HepG2 (cell line): ENCODE results near the gene CHN2. TPM values are rescaled to one million over a fixed set of nuclear protein-coding genes. Genes with fewer than 3 reads are reported as not detected.

Experiments
- CENPBD1 ChIP-seq: sonication (generic); formaldehyde crosslinking; IDR thresholded peaks from 2 replicates; pipeline ENCODE4 v1.8.0; 2022; ENCODE audit warnings: missing genetic modification reagents, low read depth, mild to moderate bottlenecking, borderline replicate concordance
- DZIP1 ChIP-seq: sonication (generic); formaldehyde crosslinking; IDR thresholded peaks from 2 replicates; pipeline ENCODE4 v1.5.0; 2020; ENCODE audit warnings: mild to moderate bottlenecking, missing genetic modification reagents
- GLMP ChIP-seq: sonication (generic); formaldehyde crosslinking; IDR thresholded peaks from 2 replicates; pipeline ENCODE4 v1.9.0; 2021; ENCODE audit warnings: missing genetic modification reagents, mild to moderate bottlenecking, borderline replicate concordance
- HMG20A ChIP-seq: IDR thresholded peaks from 2 replicates; pipeline ENCODE4 v1.6.1; 2016; ENCODE audit warnings: borderline replicate concordance
- MEF2D ChIP-seq: sonication (generic); formaldehyde crosslinking; IDR thresholded peaks from 2 replicates; pipeline ENCODE4 v1.5.1; 2020; ENCODE audit warnings: mild to moderate bottlenecking, missing genetic modification reagents
- RARA ChIP-seq: IDR thresholded peaks from 2 replicates; pipeline ENCODE4 v1.6.1; 2016; ENCODE audit warnings: missing genetic modification reagents, missing compliant biosample characterization
- RFX5 ChIP-seq: IDR thresholded peaks from 2 replicates; pipeline ENCODE4 v1.6.1; 2011; ENCODE audit warnings: low read depth, low read length, improper control_type of control experiment
- SRF ChIP-seq: IDR thresholded peaks from 2 replicates; pipeline ENCODE4 v1.6.1; 2011; ENCODE audit warnings: mild to moderate bottlenecking, low read depth, low read length, moderate library complexity
- XRCC5 ChIP-seq: fragments of 200-400 bp; formaldehyde crosslinking; optimal IDR thresholded peaks from 2 replicates; pipeline ENCODE3; 2017; ENCODE audit warnings: mild to moderate bottlenecking, low read length
- ZEB1 ChIP-seq: IDR thresholded peaks from 2 replicates; pipeline ENCODE4 v1.6.1; 2012; ENCODE audit warnings: mild to moderate bottlenecking, low read depth, inconsistent platforms; ENCODE audit not compliant: insufficient replicate concordance
- ZMYM4 ChIP-seq: sonication (generic); formaldehyde crosslinking; IDR thresholded peaks from 2 replicates; pipeline ENCODE4 v1.8.1; 2023; ENCODE audit warnings: mild to moderate bottlenecking, missing genetic modification reagents
- ZNF207 ChIP-seq: fragments of 450-650 bp; IDR thresholded peaks from 2 replicates; pipeline ENCODE4 v1.6.1; 2016; ENCODE audit warnings: antibody characterized with exemption, borderline replicate concordance
- polyA plus RNA-seq, 8 experiments: library from polyadenylated mRNA; depleted of rRNA in 3 of 8; stranded (reverse) in 7 of 8; unstranded in 1 of 8; fragments of >200 nt; fragmentation: Illumina TruSeq in 4 of 8; extraction: Trizol in 4 of 8; gene quantifications; 2 replicates each; pipeline versions ENCODE4 v1.2.1 to v1.2.3, GENCODE V29; 2011 to 2016; ENCODE audit warnings: low read depth in 4 of 8, missing spikeins in 1 of 8, mixed read lengths in 1 of 8; ENCODE audit not compliant: insufficient read depth in 1 of 8
- total RNA-seq, 5 experiments: library from RNA; depleted of rRNA; stranded (reverse); fragments of >200 nt; fragmentation: Illumina TruSeq; extraction: Trizol; gene quantifications; 2 replicates each; pipeline ENCODE4 v1.2.3, GENCODE V29; 2016; ENCODE audit warnings: low read depth in 1 of 5

The CHN2 gene
- total and polyA plus RNA-seq, 2 of the 13 experiments (the other 11 are each of a cell fraction or from before 2014, with no cell fraction given): 23.5 to 30.5 TPM

- TF ChIP-seq DZIP1 (CRISPR knock-in tag): no peak
- TF ChIP-seq RARA (CRISPR knock-in tag): peak; percentile 79
- no peak for TF ChIP-seq RFX5
- TF ChIP-seq HMG20A: peak; percentile 66; the same call in 1 of the 2 replicates
- TF ChIP-seq CENPBD1 (CRISPR knock-in tag): no peak
- TF ChIP-seq XRCC5: no peak
- no peak for TF ChIP-seq MEF2D (CRISPR knock-in tag)
- TF ChIP-seq ZNF207: no peak
- no peak for TF ChIP-seq ZEB1
- TF ChIP-seq GLMP (CRISPR knock-in tag): no peak
- TF ChIP-seq SRF: no peak
- TF ChIP-seq ZMYM4 (CRISPR knock-in tag): peak; percentile 56; the same call in 1 of the 2 replicates
- TF ChIP-seq, all 625 proteins: peak for 42
These were observed 135.6 kb downstream of the CHN2 start (continued) for GRCh38 chr7:29330136-29330535.
